GM12873 (cell line): ENCODE data around the gene LSG1.

ENCODE experiments used
- CTCF ChIP-seq: IDR thresholded peaks from 2 replicates; pipeline ENCODE4 v1.5.1; 2012; ENCODE audit warnings: low read depth, mild to moderate bottlenecking, moderate library complexity, low read length, control low read depth; ENCODE audit not compliant: insufficient read depth; ENCODE audit errors: missing control alignments

The LSG1 gene

GRCh38 chr3:194622621-194623340 lies 49.2 kb downstream of the LSG1 start:
- no peak for TF ChIP-seq CTCF

GRCh38 chr3:194621947-194622346 lies 50.0 kb downstream of the LSG1 start:
- TF ChIP-seq CTCF: no peak

- no peak for TF ChIP-seq CTCF
Observed at GRCh38 chr3:194620196-194620595, 51.8 kb downstream of the LSG1 start.

DNA sequence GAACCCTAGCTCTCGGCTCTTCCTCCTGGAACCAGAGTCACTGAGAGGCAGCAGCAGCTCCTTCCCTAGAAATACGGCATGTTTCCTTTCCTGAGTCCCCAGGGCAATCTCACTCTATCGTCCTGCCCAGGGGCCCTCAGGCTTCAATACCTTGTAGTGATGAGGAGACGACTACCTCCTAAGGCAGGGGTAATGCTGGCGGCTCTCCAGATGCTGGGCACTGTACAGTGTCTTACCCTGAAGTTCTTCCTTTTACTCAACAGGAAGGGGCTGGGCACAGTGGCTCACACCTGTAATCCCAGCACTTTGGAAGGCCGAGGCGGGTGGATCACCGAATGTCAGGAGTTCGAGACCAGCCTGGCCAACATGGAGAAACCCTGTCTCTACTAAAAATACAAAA lies 52.2 kb downstream of the LSG1 start:
- TF ChIP-seq CTCF: no peak

GRCh38 chr3:194618858-194619608 lies 53.0 kb downstream of the LSG1 start:
- no peak for TF ChIP-seq CTCF

GRCh38 chr3:194617827-194618226 lies 54.2 kb downstream of the LSG1 start:
- no peak for TF ChIP-seq CTCF

- TF ChIP-seq CTCF: no peak
Observed at GRCh38 chr3:194617143-194617671, 54.8 kb downstream of the LSG1 start.
